D721Med (cell line): ENCODE measurements around the gene PTPRU.

ENCODE experiments used
- DNase-seq: peaks from one replicate; pipeline ENCODE4 v3.0.0; 2011; ENCODE audit warnings: low spot score; ENCODE audit not compliant: insufficient read length
- FAIRE-seq: peaks from 2 replicates; lab custom pipeline; 2011; peaks lifted over from hg19 to GRCh38; lab: Jason Lieb, UNC
- TF ChIP-seq, protein P1 (sequence below): IDR thresholded peaks from 2 replicates; pipeline ENCODE4 v1.5.1; 2012; ENCODE audit warnings: mild to moderate bottlenecking, control low read depth; ENCODE audit not compliant: insufficient read depth; ENCODE audit errors: missing control alignments

The PTPRU gene

DNA sequence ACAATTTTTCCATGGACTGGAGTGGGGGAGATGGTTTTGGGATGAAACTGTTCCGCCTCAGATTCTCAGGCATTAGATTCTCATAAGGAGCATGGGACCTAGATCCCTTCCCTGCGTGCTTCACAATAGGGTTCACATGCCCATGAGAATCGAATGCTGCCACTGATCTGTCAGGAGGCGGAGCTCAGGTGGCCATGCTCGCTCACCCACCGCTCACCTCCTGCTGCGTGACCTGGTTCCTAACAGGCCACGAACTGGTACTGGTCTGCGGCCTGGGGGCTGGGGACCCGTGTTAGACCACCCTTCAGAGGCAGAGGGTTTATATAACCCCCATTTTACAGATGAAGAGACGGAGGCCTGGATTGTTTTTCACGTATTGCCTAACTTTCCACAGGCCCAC lies 38.3 kb upstream of the PTPRU start:
- no peak for FAIRE-seq

DNA sequence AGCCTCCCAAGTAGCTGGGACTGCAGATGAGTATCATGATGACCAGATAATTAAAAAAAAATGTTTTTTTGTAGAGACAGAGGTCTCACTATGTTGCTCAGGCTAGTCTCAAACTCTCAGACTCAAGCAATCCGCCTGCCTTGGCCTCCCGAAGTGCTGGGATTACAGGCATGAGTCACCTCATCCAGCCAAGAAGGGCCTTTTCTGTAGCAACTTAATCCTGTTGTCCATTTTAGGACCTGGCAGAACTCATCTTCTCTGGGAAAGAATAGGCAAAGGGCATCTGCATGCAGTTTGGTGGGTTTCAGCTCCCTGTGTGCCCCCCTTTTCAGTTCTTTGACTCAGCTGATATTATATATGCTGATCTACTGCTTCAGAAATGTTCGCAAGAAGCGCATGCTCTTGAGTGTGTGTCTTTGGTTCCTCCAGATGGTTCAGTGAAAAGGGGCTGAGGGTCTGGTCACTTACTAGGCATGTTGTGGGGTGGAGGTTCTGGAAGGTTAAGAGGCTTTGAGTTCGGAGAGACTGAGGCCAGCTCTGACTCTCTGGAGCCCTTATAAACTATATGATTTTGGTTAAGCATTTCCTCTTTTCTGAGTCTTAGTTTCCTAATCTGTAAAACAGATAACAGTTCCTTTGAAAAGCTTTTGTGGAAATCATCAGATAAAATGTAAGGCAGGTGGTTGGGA lies 35.3 kb upstream of the PTPRU start:
- FAIRE-seq, result no peak
- DNase-seq, result no peak
- TF ChIP-seq, protein P1, sequence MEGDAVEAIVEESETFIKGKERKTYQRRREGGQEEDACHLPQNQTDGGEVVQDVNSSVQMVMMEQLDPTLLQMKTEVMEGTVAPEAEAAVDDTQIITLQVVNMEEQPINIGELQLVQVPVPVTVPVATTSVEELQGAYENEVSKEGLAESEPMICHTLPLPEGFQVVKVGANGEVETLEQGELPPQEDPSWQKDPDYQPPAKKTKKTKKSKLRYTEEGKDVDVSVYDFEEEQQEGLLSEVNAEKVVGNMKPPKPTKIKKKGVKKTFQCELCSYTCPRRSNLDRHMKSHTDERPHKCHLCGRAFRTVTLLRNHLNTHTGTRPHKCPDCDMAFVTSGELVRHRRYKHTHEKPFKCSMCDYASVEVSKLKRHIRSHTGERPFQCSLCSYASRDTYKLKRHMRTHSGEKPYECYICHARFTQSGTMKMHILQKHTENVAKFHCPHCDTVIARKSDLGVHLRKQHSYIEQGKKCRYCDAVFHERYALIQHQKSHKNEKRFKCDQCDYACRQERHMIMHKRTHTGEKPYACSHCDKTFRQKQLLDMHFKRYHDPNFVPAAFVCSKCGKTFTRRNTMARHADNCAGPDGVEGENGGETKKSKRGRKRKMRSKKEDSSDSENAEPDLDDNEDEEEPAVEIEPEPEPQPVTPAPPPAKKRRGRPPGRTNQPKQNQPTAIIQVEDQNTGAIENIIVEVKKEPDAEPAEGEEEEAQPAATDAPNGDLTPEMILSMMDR, result no peak

More for the DNA sequence above, 38.3 kb upstream of the PTPRU start:
- TF ChIP-seq, protein P1, result no peak
- DNase-seq, result no peak

DNA sequence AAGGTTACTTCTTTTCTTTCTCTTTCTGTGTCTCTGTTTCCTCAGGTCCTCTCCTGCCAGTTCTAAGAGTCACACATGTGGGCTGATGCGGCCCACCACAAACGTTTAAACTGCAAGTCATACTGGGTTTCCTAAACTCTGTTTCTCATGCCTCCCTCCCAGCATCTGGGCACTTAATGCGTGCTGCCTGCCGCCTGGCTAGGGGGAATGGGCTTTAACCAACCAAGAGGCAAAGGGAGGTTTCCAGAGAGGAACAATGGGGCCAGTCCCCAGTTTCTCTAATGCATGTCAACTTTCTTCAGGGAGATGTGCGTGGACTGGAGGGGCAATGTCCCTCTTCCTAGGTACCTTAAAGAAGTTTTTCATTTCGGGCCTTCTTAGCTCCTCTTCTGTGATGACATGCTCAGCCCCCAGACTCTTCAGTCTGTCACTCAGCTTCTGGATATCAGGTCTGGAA lies 34.7 kb upstream of the PTPRU start:
- FAIRE-seq, result no peak
- no peak for DNase-seq
- TF ChIP-seq, protein P1, result no peak

DNA sequence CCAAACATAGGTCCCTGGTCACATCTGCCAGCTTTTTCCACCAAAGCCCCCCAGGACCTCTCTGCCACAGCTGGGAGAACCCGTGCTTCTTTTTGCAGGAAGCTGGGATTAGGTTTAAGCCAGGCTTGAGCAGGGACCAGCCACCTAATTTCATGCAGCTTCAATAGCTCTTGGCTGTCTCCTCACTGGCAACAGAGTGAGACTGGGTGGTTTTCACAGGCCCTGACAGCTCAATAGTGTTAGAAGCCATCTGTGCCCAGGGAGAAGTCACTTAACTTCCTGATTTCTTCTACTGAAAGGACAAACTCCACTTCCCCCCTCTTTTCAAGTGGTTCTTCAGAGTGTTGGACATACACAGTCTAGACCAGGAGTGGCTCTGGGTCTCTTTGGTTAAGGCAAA lies 34.3 kb upstream of the PTPRU start:
- FAIRE-seq (no peak), DNase-seq (no peak)
- TF ChIP-seq, protein P1, result no peak

DNA sequence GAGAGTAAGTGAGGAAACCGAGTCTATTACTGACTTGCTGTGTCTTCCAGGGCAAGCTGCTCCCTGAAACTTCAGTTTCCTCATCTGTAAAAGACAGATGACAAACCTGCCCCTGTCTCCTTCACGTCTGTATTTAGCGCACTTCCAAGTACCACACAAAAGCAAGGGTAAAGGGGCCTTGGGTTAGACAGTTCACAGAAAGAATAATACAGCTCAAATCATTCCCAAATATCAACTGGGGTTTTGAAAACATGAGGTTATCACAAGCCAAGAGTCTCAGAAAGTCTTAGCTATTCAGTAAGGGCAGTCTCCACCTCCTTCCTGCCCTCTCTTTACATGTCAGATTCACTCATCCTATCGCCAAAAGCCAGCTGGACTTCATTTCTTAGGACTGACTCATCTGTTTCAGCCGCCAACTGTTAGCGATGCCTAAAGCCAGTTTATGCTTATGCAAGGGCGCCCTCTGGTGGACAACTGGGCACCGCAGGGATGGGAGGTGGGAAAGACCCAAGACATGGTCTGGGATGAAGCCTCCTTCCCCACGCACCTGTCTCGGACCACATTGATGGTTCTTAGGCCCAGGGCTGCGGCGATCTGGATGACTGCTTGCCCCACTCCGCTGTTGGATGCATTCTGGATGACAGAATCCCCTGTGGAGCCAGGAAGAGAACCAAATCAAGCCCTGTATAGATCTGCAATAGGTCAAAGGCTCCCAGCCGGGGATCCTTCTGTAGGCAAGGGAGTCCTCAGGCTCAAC lies 33.6 kb upstream of the PTPRU start:
- FAIRE-seq (peak; percentile 79), DNase-seq (peak; percentile 91)
- TF ChIP-seq, protein P1, result peak; percentile 99

- TF ChIP-seq, protein P1, result no peak
- FAIRE-seq, result no peak
- DNase-seq, result no peak
These were observed 27.9 kb upstream of the PTPRU start for GRCh38 chr1:29208442-29208841.

- DNase-seq (no peak), FAIRE-seq (no peak)
- TF ChIP-seq, protein P1, result no peak
These were observed 27.1 kb upstream of the PTPRU start for GRCh38 chr1:29209173-29209572.
